GM18858 (cell line): ENCODE results near the gene SRRT.

Experiments used
- ATAC-seq: cut with Tn5 transposase; IDR thresholded peaks from one replicate; pipeline ENCODE4 v1.9.1; 2021; ENCODE audit not compliant: unreplicated experiment

SRRT gene

GRCh38 chr7:100879685-100880261, 4.9 kb downstream of the SRRT start:
- ATAC-seq, result no peak

GRCh38 chr7:100880645-100881044, 5.7 kb downstream of the SRRT start:
- no peak for ATAC-seq

DNA sequence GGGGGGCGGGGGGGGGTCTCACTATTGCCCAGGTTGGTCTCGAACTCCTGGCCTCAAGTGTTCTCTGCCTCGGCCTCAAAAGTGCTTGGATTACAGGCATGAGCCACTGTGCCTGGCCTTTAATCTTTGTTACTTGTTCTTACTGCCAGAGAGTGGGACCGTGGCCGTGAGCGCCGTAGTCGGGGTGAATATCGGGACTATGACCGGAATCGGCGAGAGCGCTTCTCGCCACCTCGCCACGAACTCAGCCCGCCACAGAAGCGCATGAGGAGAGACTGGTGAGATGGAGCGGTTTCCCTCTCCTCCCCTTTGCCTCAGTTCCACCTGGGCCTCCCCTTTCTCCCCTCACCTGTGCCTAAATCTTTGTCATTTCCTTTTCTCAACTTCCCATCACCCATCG, 6.2 kb downstream of the SRRT start:
- no peak for ATAC-seq

DNA sequence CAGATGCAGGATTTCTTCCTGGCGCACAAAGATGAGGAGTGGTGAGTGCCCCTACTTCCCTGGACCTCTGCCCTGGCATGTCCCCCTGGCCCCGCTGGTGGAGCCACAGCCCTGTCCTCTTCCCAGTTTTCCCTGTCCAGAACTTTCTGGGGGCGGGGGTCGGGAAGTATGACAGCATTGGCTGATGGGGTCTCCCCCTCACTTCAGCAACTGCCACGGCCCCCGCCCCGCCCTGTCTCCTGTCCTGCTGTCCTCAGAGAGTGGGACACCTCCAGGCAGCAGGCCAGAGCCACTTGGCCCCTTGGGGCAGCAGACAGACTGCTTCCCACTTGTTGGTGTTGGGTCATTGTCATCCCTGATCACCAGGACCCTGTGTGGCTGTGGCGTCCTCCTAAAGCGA, 7.3 kb downstream of the SRRT start:
- no peak for ATAC-seq

DNA sequence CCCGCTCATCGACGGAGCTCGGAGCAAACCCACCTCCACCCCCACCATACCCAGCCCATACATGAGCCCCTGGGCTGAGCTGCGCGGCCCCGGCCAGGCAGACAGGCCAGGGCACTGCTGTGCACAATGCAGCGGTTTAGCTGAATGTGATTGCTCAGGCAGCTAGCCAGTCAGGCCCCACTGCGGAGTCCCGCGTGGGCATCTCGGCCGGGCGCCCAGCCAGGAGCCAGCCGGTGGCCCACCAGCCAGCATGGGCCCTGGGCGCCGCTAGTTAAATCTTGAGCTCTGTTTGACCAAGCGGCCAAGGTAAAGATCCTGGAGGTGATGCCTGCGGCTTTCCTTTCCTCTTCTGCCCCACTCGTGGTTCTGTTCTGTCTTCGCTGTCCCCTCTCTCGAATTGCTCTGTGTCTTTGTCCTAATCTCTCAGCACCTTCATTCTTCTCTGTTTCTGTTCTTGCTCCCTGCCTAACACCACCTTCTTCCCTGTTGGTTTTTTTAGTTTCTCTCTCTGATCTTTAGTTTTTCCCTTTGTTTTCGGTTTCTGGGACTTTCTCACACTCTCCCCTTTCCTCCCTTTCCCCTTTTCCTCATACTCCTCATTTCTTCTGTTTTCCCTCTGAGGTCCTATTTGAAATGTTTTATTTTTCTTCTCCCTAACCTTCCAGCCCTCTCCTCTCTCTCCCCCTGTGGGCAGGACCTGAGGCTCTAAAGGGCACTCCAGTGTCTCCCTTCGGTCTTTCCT, 8.1 kb downstream of the SRRT start:
- ATAC-seq, result no peak

- no peak for ATAC-seq
Observed at GRCh38 chr7:100884736-100885439, 10.0 kb downstream of the SRRT start.

GRCh38 chr7:100885440-100886141, 10.7 kb downstream of the SRRT start:
- no peak for ATAC-seq

- no peak for ATAC-seq
Observed at GRCh38 chr7:100886142-100886935, 11.4 kb downstream of the SRRT start.

GRCh38 chr7:100886936-100887515, 12.1 kb downstream of the SRRT start:
- no peak for ATAC-seq

DNA sequence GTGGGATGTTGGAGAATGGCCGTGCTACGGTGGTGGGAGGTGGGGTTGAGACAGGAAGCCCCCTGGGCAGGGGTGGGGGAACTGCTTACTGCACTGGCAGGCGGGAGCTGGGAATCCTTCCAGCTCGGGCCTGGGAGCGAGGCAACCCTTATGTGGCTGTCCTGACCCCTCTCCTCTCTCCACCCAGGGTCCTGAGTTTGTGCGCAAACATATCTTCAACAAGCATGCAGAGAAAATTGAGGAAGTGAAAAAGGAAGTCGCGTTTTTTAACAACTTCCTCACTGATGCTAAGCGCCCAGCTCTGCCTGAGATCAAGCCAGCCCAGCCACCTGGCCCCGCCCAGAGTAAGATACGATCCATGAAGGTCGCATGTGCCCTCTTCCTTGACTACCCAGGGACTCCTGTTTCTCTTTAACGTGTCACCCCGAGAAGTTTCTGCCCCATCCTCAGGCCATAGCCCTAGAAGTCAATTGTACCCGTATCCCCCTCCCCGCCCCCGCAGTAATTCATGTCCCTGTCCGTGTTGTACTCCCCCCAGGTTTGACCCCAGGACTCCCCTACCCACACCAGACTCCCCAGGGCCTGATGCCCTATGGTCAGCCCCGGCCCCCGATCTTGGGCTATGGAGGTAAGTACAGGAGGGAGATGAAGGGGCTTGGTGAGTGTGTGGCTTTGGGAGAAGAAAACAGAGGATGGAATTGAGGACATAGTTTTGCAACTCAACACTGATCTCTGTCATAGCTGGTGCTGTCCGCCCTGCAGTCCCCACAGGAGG, 12.8 kb downstream of the SRRT start:
- ATAC-seq, result peak; percentile 51

DNA sequence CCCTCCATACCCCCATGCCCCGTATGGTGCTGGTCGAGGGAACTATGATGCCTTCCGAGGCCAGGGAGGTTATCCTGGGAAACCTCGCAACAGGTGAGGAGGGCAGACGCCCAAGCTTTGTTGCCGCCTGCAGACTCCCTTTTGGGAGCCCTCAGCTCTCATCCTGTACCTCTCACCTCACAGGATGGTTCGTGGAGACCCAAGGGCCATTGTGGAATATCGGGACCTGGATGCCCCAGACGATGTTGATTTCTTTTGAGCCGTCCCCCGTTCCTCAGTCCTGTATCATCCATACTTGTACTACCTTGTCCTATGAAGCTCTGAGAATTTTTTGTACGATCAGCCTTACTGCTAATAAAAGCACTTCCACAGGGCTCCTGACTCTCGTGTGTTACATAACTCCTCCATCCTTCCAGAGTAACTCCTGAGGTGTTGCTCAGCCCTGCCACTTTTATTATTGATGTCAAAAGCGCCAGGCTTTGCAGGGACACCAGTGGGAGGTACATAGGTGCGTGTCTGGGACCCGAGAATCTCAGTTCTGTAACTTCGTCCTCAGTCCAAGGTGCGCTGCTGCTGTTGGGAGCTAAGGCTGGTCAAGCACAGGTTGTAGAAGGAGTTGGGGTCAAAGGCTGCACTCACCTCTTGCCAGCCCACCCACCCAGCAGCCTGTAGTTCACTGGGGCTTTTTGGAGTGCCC, 13.5 kb downstream of the SRRT start:
- no peak for ATAC-seq

DNA sequence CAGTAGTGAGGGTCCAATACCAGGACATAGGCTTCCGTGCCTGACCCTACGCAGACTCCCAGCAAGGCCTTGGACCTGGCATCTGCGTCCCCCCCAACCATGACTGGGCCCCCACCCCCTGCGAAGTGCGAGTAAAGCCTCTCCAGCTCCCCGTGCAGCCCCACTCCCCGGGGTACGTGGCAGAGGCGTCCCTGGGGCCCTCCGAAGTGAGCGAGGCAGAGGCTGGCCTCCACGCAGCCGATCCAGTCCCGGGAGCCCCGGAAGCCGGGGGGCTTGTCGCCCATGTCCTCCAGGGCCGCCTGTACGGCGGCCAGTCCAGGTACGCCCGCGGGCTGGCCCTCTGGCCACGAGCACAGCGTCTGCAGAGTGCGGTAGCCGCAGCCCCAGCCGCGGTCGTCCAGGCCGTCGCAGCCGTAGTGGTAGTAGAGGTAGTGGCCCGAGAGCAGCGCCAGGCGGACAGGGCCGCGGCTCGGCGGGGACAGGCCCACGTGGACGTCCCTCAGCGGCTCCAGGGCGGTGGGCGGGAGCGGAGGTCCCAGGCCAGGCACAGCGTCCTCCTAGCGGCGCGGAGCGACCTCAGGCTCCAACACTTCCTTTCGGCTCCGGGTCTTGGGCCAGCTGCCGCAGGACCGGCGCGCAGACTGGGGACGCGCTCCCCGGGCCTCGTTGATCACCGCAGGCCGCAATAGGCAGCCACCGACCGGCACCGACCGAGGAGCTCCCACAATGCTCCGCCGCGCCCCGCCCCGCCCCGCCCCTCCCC, 14.3 kb downstream of the SRRT start, which contains the start of gene UFSP1:
UFSP1 (minus strand) TSS at position 728 of the 763 bp plus-strand sequence; CDS start at position 284, 444 bp downstream.
- peak; percentile 18 for ATAC-seq

DNA sequence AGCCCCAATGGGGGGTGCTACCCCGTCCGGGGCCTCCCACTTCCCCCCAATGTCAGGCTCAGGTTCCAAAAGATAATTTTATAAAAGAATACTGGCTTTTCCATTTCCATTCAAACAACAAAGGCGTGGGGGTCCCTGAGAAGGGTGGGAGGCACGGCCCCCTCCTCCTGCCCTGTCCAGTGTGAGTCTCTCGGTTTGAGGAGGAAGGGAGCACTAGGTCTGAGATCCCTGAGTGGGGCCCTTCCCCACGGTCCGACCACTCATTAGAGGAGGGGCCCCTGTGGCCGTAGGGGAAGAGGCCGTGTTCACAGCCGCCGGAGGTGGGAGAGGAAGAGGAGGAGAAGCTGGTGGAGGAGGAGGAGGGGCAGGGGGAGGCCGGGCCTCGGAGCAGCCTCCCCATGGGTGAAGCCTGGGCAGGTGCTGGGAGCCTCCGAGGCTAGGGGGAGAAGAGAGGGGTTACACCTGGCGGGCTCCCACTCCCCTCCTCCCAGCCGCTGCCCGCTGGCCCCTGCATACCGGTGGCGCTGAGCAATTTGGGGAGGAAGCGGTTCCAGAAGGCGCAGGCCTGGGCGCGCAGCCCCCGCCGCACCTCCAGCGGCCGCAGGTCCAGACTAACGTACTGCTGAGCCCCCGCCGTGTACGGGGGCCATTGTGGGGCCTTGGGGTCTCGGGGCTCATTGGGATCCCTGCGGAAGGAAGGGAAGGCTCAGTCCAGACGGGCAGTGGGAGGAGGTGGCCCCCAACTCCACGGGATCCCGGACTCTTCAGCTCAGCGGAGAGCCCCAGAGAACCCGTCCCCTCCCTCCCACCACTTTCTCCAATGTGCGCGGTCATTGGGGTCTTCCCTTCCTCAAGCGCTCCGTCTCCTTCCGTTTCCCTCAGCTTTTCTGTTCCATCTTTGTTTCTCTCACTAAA, 16.0 kb downstream of the SRRT start:
- no peak for ATAC-seq

DNA sequence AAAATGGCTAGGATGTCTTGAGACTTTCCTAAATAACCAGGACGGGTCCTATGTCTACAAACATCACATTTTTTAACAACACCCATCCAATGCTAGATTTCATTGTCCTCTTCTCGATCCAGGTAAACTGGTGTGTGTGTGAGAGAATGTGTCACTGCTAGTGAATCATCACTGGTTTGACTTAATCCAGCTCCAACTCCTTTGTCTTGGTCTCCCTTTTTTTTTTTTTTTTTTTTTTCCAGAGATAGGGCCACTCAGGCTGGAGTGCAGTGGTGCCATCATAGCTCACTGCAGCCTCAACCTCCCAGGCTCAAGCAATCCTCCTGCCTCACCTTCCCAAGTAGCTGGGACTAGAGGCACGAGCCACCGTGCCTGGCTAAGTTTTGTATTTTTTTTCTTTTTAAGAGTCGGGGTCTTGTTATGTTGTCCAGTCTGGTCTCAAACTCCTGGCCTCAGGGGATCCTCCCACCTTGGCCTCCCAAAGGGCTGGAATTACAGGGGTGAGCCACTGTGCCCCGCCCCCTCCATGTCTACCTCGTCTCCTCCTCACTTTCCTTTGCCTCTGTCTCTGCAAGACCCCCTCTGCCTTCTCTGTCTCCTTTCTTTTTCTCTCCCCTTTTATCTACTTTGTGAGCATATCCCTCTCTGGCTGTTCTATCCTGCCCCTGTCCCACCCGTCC, 16.8 kb downstream of the SRRT start:
- ATAC-seq, result no peak

GRCh38 chr7:100892364-100893317, 17.7 kb downstream of the SRRT start:
- ATAC-seq, result no peak
